Measurements from ENCODE around the gene DIAPH2.

The DIAPH2 gene

DNA sequence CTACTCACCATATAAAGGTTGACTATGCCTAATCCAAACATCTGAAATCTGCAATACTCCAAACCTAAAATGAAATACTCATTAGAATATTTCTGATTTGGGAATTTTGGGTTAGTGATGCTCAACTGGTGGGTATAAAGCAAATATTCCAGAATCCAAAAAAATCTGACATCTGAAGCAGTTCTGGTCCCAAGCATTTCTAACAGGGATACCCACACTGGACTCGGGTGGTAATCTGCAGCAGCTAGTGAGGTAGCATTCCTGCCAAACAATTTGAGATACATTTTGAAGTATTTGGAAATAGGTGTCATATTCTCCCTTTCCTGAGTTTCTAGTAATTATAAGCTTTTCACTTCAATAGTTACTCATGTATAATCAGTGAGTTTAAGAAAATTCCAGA, 149.5 kb downstream of the DIAPH2 start:
- Histone ChIP-seq H3K79me2 (ENCODE audit: insufficient read depth, low read length) (no peaks in the 10 kb centered on the region), H3K9me2 (replicated peaks; ENCODE audit: low read depth, low read length) (no peaks in the 10 kb centered on the region), H3K4me1 (ENCODE audit: insufficient read depth, low read length, poor library complexity, severe bottlenecking) (no peaks in the 10 kb centered on the region), H3K4me3 (ENCODE audit: low read length, poor library complexity, severe bottlenecking) (no peak overlapping the region), H4K20me1 (ENCODE audit: insufficient read depth, low read length, poor library complexity, severe bottlenecking) (no peaks in the 10 kb centered on the region), H3F3A (ENCODE audit: low read depth) (no peaks in the 10 kb centered on the region), H2AFZ (ENCODE audit: low read length) (no peak overlapping the region), H3K9ac (ENCODE audit: low read depth, low read length, poor library complexity, severe bottlenecking) (no peak overlapping the region), H3K4me2 (ENCODE audit: low read depth, low read length, poor library complexity, severe bottlenecking) (no peak overlapping the region), H3K36me3 (ENCODE audit: insufficient read depth, low read length) (no peaks in the 10 kb centered on the region), H3K27me3 (ENCODE audit: insufficient read depth, low read length, poor library complexity, severe bottlenecking) (no peaks in the 10 kb centered on the region), H3K9me3 (ENCODE audit: insufficient read depth, low read depth, low read length) (no peaks in the 10 kb centered on the region)
- TF ChIP-seq, protein P1, sequence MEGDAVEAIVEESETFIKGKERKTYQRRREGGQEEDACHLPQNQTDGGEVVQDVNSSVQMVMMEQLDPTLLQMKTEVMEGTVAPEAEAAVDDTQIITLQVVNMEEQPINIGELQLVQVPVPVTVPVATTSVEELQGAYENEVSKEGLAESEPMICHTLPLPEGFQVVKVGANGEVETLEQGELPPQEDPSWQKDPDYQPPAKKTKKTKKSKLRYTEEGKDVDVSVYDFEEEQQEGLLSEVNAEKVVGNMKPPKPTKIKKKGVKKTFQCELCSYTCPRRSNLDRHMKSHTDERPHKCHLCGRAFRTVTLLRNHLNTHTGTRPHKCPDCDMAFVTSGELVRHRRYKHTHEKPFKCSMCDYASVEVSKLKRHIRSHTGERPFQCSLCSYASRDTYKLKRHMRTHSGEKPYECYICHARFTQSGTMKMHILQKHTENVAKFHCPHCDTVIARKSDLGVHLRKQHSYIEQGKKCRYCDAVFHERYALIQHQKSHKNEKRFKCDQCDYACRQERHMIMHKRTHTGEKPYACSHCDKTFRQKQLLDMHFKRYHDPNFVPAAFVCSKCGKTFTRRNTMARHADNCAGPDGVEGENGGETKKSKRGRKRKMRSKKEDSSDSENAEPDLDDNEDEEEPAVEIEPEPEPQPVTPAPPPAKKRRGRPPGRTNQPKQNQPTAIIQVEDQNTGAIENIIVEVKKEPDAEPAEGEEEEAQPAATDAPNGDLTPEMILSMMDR (conservative IDR thresholded peaks at IDR 0.05; ENCODE audit: low read length): no peak
- no peak for TF ChIP-seq EZH2phosphoT487 (IDR thresholded peaks at IDR 0.05; ENCODE audit: borderline replicate concordance)

- Histone ChIP-seq H2AFZ (ENCODE audit: low read length) (no peak overlapping the region), H3K9me2 (replicated peaks; ENCODE audit: low read depth, low read length) (no peaks in the 10 kb centered on the region)
These were observed 151.1 kb downstream of the DIAPH2 start for GRCh38 chrX:96835660-96836289.

DNA sequence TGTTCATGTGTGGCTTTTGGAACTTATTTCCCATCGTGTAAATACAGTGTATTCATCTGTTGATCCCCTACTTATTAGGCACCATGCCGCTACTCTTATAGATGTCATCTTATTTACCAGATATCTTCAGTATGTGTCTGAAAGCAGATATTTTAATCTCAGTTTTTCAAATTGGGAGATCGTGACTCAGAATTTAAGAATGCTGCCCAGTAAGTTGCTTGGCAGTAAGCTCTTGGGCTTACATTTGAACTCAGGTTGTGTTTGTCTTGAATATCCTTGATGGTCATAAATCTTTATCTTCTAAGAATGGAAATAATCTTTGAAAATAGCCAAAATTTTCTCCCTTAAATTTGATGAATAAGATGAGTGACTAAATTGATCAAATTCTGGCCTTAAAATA, 153.2 kb downstream of the DIAPH2 start:
- TF ChIP-seq, protein P1 (conservative IDR thresholded peaks at IDR 0.05; ENCODE audit: low read length): no peak
- TF ChIP-seq EZH2phosphoT487 (IDR thresholded peaks at IDR 0.05; ENCODE audit: borderline replicate concordance): no peak
- H2AFZ ChIP-seq (ENCODE audit: low read length): no peak overlapping the region
- no peaks in the 10 kb centered on the region for H3K9me3 ChIP-seq (ENCODE audit: insufficient read depth, low read depth, low read length)
- no peaks in the 10 kb centered on the region for H3K36me3 ChIP-seq (ENCODE audit: insufficient read depth, low read length)
- H3K27me3 ChIP-seq (ENCODE audit: insufficient read depth, low read length, poor library complexity, severe bottlenecking): no peaks in the 10 kb centered on the region
- no peak overlapping the region for H3K4me3 ChIP-seq (ENCODE audit: low read length, poor library complexity, severe bottlenecking)
- no peaks in the 10 kb centered on the region for H3K4me1 ChIP-seq (ENCODE audit: insufficient read depth, low read length, poor library complexity, severe bottlenecking)
- no peak overlapping the region for H3K9ac ChIP-seq (ENCODE audit: low read depth, low read length, poor library complexity, severe bottlenecking)
- H3K79me2 ChIP-seq (ENCODE audit: insufficient read depth, low read length): no peaks in the 10 kb centered on the region
- H3K9me2 ChIP-seq (replicated peaks; ENCODE audit: low read depth, low read length): no peaks in the 10 kb centered on the region
- H3K4me2 ChIP-seq (ENCODE audit: low read depth, low read length, poor library complexity, severe bottlenecking): no peak overlapping the region
- H3F3A ChIP-seq (ENCODE audit: low read depth): no peaks in the 10 kb centered on the region
- no peaks in the 10 kb centered on the region for H4K20me1 ChIP-seq (ENCODE audit: insufficient read depth, low read length, poor library complexity, severe bottlenecking)

More at GRCh38 chrX:96835660-96836289, 151.1 kb downstream of the DIAPH2 start:
- no peaks in the 10 kb centered on the region for H3F3A ChIP-seq (ENCODE audit: low read depth)
- no peak overlapping the region for H3K4me3 ChIP-seq (ENCODE audit: low read length, poor library complexity, severe bottlenecking)
- no peaks in the 10 kb centered on the region for H4K20me1 ChIP-seq (ENCODE audit: insufficient read depth, low read length, poor library complexity, severe bottlenecking)
- no peaks in the 10 kb centered on the region for H3K4me1 ChIP-seq (ENCODE audit: insufficient read depth, low read length, poor library complexity, severe bottlenecking)
- no peaks in the 10 kb centered on the region for H3K27me3 ChIP-seq (ENCODE audit: insufficient read depth, low read length, poor library complexity, severe bottlenecking)
- no peak overlapping the region for H3K4me2 ChIP-seq (ENCODE audit: low read depth, low read length, poor library complexity, severe bottlenecking)
- H3K79me2 ChIP-seq (ENCODE audit: insufficient read depth, low read length): no peaks in the 10 kb centered on the region
- H3K9ac ChIP-seq (ENCODE audit: low read depth, low read length, poor library complexity, severe bottlenecking): no peak overlapping the region
- TF ChIP-seq EZH2phosphoT487 (IDR thresholded peaks at IDR 0.05; ENCODE audit: borderline replicate concordance): no peak
- TF ChIP-seq, protein P1 (conservative IDR thresholded peaks at IDR 0.05; ENCODE audit: low read length): no peak
- no peaks in the 10 kb centered on the region for H3K9me3 ChIP-seq (ENCODE audit: insufficient read depth, low read depth, low read length)
- no peaks in the 10 kb centered on the region for H3K36me3 ChIP-seq (ENCODE audit: insufficient read depth, low read length)
